Mesothelial cell of epicardium (in vitro differentiated cells): ENCODE measurements around the gene SELENOS. TPM values are rescaled to one million over a fixed set of nuclear protein-coding genes. Genes with fewer than 3 reads are reported as not detected.

Experiments
- DNase-seq, 2 experiments: peaks; one replicate each; pipeline ENCODE4 v3.0.0; 2021; ENCODE audit warnings: low spot score in 2 of 2; ENCODE audit not compliant: unreplicated experiment in 2 of 2
- H3K27ac Mint-ChIP-seq: 2 replicates; pipeline ENCODE4 v1.8.0; 2021; ENCODE audit warnings: mixed read lengths
- H3K27me3 Mint-ChIP-seq: 2 replicates; pipeline ENCODE4 v1.8.0; 2021; ENCODE audit warnings: low read depth, mixed read lengths
- H3K36me3 Mint-ChIP-seq: 2 replicates; pipeline ENCODE4 v1.8.0; 2021; ENCODE audit warnings: mixed read lengths
- H3K4me1 Mint-ChIP-seq: 2 replicates; pipeline ENCODE4 v1.8.0; 2021; ENCODE audit warnings: mixed read lengths
- H3K4me3 Mint-ChIP-seq: 2 replicates; pipeline ENCODE4 v1.8.0; 2021; ENCODE audit warnings: mild to moderate bottlenecking, moderate library complexity, mixed read lengths
- H3K9me3 Mint-ChIP-seq: 2 replicates; pipeline ENCODE4 v1.8.0; 2021; ENCODE audit warnings: mixed read lengths
- total RNA-seq: library from RNA; stranded (reverse); gene quantifications from 3 replicates; pipeline ENCODE4 v1.2.1, GENCODE V29; 2021
- TF ChIP-seq, protein P1 (sequence below): fragments of 200-600 bp; sonication (generic); IDR thresholded peaks from one replicate; pipeline ENCODE4 v1.5.0; 2021; ENCODE audit warnings: antibody characterized with exemption; ENCODE audit not compliant: unreplicated experiment

SELENOS gene
- total RNA-seq, 1 donor from 2014 or later = 38.1 TPM

DNA sequence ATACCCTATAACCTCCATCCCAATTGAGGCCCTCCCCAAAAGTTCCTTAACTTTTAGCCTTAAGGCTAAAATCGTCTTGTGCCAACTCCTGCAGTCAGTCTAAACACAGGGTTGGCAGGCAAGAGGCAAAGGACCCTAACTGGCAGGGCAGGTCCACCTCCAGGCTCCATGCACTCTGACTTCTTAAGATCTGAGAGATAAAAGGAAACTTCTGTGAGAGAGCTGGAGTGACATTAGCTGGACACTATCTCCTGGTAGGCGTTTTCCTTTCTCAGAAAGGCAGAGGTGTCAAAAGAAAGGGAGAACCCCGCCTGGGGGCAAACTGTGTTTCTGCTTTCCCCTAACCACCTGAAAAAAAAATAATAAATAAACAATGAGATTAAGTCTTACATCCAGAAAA lies 29.0 kb downstream of the SELENOS start:
- TF ChIP-seq, protein P1, sequence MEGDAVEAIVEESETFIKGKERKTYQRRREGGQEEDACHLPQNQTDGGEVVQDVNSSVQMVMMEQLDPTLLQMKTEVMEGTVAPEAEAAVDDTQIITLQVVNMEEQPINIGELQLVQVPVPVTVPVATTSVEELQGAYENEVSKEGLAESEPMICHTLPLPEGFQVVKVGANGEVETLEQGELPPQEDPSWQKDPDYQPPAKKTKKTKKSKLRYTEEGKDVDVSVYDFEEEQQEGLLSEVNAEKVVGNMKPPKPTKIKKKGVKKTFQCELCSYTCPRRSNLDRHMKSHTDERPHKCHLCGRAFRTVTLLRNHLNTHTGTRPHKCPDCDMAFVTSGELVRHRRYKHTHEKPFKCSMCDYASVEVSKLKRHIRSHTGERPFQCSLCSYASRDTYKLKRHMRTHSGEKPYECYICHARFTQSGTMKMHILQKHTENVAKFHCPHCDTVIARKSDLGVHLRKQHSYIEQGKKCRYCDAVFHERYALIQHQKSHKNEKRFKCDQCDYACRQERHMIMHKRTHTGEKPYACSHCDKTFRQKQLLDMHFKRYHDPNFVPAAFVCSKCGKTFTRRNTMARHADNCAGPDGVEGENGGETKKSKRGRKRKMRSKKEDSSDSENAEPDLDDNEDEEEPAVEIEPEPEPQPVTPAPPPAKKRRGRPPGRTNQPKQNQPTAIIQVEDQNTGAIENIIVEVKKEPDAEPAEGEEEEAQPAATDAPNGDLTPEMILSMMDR = no peak
- Mint-ChIP-seq H3K4me3 (peak overlapping the region; percentile 30), H3K4me1 (peaks cover 71% of the 10 kb centered on the region), H3K36me3 (peaks cover 2% of the 10 kb centered on the region), H3K27me3 (no peaks in the 10 kb centered on the region), H3K27ac (peak overlapping the region; percentile 38), H3K9me3 (no peaks in the 10 kb centered on the region)
- no peak for DNase-seq

DNA sequence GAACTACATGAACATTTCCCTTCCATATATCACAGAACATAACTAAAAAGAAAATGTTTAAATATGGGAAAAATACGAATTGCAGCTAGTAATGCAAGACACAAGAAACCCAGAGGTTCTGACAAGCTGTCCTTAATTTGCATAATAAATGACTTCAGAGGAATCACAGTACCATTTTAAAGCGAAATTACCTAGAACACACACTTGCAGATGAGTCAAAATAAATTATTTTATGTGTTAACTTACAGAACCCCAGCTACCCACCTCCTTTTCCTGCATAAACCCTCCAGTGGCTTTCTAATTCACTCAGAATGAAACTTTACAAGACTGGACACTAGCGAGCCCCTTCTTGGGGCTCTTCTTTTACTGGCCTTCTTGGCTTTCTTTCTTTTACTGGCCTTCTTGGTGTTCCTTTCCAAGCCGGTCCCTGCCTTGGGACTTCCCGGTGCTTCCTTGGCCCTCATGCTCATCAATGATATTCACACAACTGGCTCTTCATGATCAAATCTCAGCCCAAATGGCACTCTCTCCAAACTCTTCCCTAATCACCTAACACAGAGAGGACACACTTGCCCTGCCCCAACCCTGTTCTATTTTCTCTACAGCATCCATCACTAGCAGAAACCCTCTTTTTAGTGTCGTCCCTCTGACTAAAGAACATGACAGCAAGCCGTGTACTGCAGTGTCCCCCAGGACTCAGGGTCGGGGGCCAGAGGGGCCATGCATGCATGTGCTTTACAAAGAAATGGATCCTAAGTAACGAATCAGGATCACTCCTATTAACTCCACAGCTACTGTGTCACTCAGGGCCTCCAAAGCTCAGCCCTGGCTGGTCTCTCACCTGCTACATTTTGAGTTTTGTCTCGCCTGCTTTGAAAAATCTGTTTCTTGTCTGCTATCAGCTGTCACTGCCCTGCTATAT lies 30.2 kb downstream of the SELENOS start:
- no peaks in the 10 kb centered on the region for H3K9me3 Mint-ChIP-seq
- TF ChIP-seq, protein P1 = no peak

DNA sequence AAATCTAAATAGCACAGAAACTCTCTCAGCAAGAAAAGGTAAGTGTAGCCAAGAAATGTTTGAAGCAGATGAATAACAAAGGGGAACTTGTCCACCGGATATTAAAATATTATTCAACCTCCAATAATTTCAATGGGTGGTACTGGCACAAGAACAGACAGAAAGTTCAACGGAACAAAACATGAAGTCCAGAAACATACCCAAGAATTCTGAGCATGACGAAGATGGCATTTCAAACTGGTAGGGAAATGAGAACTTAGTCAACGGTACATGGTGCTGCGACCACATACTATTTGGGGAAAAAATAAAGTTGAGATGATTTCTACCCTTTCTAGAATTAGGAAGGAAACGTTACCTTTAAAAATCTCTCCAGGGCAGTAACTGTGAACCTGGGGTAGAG lies 30.9 kb downstream of the SELENOS start:
- no peaks in the 10 kb centered on the region for H3K27me3 Mint-ChIP-seq
- TF ChIP-seq, protein P1 = no peak
- H3K27ac Mint-ChIP-seq = peak overlapping the region; percentile 27
- no peak overlapping the region for H3K4me3 Mint-ChIP-seq
- H3K4me1 Mint-ChIP-seq = peaks cover 69% of the 10 kb centered on the region
- DNase-seq = no peak
- no peaks in the 10 kb centered on the region for H3K9me3 Mint-ChIP-seq
- H3K36me3 Mint-ChIP-seq = peaks cover 4% of the 10 kb centered on the region

More for the DNA sequence above, 30.2 kb downstream of the SELENOS start:
- Mint-ChIP-seq H3K4me3 (peak overlapping the region; percentile 2), H3K27ac (no peak overlapping the region), H3K4me1 (peaks cover 67% of the 10 kb centered on the region), H3K27me3 (no peaks in the 10 kb centered on the region), H3K36me3 (peaks cover 2% of the 10 kb centered on the region)
- no peak for DNase-seq

DNA sequence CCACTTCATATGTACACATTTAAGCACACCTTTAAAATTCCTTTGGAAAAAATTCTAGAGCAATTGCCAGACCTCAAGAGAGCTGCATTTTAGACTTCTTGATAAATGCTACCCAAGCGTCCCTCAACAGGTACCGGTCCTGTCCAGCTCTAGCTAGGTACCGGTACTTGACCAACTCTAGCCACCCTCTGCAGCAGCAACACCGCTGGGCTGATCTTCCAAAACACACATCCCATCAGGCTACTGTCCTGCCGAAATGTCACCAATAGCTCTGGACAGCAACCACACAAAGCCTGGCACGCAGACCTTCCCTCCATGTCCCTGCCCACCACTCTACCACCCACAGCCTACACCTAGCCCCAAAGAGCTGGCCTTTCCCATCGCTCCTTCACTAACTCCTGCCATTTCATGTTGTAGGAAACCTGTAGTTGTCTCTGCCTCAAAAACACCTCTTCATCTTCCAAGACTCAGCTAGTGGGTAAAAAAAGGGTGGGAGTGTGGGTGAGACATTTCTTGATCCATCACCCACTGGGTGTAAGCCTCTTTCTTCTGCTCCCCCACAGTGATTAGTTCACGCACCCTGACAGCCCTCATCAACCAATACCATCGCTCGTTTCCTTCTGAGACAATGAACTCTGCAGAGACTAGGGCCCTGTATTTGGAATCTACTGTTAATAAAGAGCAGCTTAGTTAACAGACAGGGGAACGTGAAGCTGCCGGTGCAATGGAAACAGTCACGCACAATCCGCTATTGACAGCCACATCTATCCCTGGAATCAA lies 32.2 kb downstream of the SELENOS start:
- Mint-ChIP-seq H3K9me3 (no peaks in the 10 kb centered on the region), H3K4me3 (no peak overlapping the region), H3K27ac (peak overlapping the region; percentile 0), H3K4me1 (peaks cover 66% of the 10 kb centered on the region), H3K27me3 (no peaks in the 10 kb centered on the region), H3K36me3 (peaks cover 4% of the 10 kb centered on the region)
- no peak for DNase-seq
- TF ChIP-seq, protein P1 = no peak

DNA sequence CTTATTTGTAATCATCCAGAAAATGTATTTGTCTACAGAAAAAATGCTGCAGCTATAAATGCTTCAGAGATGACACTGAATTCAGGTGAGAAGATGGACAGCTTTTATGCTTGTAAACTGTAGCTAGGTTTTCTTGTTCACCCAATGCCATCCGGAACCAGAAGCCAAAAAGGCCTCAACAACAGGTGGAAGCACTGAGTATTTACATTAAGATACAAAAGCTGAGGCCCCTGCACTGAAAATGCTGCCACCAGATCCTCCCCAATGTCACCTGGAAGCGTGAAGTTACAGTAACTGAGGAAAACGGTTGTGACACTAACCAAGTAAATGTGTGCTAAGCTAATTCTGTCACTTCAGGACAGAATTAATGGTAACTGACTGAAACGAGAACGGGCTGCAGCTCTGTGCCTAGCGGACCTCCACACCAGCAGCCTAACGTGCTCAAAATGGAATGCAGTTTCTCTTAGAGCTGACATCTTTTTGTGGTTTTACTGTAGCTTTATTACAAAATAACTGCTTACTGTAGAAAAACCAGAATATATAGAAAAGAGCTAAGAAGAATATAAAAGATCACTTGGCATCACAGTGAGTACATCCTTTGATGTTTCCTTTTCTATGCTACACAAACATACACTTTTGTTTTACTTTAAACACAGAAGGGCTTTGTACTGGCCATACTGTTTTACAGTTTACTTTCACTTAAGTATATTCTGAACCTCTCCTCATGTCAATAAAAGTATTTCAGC lies 33.1 kb downstream of the SELENOS start:
- Mint-ChIP-seq H3K4me1 (peaks cover 68% of the 10 kb centered on the region), H3K36me3 (peaks cover 3% of the 10 kb centered on the region), H3K9me3 (no peaks in the 10 kb centered on the region), H3K27me3 (no peaks in the 10 kb centered on the region), H3K27ac (peak overlapping the region; percentile 0), H3K4me3 (no peak overlapping the region)
- DNase-seq = no peak
- TF ChIP-seq, protein P1 = no peak
